Body of pancreas (tissue), 4 donors: Measurements from ENCODE around the gene ZDHHC18.

ENCODE experiments used
- POLR2A ChIP-seq, 3 donors: fragments of 450-650 bp; IDR thresholded peaks; one replicate each; pipeline ENCODE4 v1.6.1; 2016; ENCODE audit warnings: antibody characterized with exemption in 3 of 3, mild to moderate bottlenecking in 2 of 3
- TF ChIP-seq, protein P1 (sequence below), 7 experiments: fragments of 450-650 bp in 4 of 7; fragments of 200-600 bp in 3 of 7; sonication (generic) in 3 of 7; IDR thresholded peaks; one replicate each; pipeline ENCODE4 v1.5.1; 2016 to 2019; ENCODE audit warnings: antibody characterized with exemption in 7 of 7

DNA sequence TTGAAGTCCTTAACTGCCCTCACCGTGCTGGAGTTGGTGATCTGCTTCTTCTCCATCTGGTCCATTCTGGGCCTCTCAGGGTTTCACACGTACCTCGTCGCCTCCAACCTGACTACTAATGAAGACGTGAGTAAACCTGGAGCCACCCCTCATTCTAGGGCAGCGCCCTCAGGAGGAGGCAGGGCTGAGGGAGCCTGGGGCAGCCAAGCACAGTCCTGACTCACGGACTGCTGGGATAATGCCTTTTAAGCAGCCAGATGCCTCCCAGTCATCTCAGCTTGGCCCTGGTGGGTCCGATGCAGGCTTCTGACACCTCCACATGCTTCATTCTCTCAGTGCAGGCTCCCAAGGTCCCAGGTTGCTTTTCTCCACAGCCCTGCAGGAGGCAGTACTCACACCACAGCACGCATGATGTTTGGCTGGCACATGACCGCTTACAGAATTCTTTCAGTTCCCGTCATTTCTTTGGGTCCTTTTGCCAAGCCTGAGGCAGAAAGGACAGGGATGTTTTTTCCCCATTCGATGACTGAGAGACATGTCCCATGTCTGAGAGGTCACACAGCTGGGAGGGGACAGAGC lies 24.7 kb downstream of the ZDHHC18 start:
- TF ChIP-seq, protein P1, sequence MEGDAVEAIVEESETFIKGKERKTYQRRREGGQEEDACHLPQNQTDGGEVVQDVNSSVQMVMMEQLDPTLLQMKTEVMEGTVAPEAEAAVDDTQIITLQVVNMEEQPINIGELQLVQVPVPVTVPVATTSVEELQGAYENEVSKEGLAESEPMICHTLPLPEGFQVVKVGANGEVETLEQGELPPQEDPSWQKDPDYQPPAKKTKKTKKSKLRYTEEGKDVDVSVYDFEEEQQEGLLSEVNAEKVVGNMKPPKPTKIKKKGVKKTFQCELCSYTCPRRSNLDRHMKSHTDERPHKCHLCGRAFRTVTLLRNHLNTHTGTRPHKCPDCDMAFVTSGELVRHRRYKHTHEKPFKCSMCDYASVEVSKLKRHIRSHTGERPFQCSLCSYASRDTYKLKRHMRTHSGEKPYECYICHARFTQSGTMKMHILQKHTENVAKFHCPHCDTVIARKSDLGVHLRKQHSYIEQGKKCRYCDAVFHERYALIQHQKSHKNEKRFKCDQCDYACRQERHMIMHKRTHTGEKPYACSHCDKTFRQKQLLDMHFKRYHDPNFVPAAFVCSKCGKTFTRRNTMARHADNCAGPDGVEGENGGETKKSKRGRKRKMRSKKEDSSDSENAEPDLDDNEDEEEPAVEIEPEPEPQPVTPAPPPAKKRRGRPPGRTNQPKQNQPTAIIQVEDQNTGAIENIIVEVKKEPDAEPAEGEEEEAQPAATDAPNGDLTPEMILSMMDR (IDR thresholded peaks at IDR 0.05), result no peak
- no peak for TF ChIP-seq POLR2A (IDR thresholded peaks at IDR 0.05)
